ENCODE measurements around the gene PHF19.

DNA sequence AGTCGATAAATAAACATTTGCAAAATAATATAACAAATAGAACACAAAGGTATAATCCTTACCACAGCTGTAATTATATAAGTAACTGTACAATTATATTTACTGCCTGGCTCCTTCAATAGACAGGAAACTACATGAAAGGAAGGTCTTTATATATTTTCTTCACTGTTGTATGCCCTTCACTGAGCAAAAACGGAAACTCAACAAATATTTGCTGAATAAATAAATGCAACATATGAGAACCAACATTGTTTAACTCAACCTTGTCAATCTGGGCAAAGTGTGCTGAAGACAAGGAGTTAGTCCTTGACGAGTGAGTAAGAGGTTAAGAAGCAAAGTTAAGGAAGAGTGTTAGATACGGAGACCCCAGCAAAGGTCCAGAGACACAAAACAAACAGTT, 56.9 kb downstream of the PHF19 start:
- TF ChIP-seq, protein P1, sequence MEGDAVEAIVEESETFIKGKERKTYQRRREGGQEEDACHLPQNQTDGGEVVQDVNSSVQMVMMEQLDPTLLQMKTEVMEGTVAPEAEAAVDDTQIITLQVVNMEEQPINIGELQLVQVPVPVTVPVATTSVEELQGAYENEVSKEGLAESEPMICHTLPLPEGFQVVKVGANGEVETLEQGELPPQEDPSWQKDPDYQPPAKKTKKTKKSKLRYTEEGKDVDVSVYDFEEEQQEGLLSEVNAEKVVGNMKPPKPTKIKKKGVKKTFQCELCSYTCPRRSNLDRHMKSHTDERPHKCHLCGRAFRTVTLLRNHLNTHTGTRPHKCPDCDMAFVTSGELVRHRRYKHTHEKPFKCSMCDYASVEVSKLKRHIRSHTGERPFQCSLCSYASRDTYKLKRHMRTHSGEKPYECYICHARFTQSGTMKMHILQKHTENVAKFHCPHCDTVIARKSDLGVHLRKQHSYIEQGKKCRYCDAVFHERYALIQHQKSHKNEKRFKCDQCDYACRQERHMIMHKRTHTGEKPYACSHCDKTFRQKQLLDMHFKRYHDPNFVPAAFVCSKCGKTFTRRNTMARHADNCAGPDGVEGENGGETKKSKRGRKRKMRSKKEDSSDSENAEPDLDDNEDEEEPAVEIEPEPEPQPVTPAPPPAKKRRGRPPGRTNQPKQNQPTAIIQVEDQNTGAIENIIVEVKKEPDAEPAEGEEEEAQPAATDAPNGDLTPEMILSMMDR (IDR thresholded peaks at IDR 0.05) = no peak
- no peak for TF ChIP-seq ZFX (IDR thresholded peaks at IDR 0.05; ENCODE audit: borderline replicate concordance)

Data from 22Rv1 (cell line).